Body of pancreas (tissue), 4 donors: ENCODE data around the gene KRT79.

ENCODE experiments used
- POLR2A ChIP-seq, 3 donors: fragments of 450-650 bp; IDR thresholded peaks; one replicate each; pipeline ENCODE4 v1.6.1; 2016; ENCODE audit warnings: antibody characterized with exemption in 3 of 3, mild to moderate bottlenecking in 2 of 3
- TF ChIP-seq, protein P1 (sequence below), 7 experiments: fragments of 450-650 bp in 4 of 7; fragments of 200-600 bp in 3 of 7; sonication (generic) in 3 of 7; IDR thresholded peaks; one replicate each; pipeline ENCODE4 v1.5.1; 2016 to 2019; ENCODE audit warnings: antibody characterized with exemption in 7 of 7

DNA sequence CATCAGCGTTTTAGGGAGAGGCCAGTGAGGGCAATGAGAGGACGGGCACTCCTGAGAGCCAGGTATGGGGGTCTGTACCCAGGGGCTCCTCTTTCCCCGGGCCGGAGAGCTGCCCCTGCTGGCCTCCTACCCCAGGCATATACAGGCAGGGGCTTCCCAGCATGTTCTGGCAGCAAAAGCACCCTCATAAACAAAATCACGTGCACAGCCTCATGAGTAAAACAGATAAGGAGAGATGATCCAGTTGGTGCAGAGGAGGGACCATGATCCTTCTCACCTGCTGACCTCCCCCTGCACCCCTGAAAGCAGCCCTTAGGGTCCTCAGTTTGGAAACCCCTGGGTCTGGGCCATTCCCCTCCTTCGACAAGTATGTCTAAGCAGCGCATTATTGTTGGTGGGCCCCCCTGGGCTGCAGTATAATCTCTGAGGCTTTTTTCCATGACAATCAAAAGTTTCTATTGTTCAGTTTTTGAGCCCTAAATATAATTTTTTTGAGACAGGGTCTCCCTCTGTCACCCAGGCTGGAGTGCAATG is 15.2 kb downstream of the KRT79 start:
- TF ChIP-seq, protein P1, sequence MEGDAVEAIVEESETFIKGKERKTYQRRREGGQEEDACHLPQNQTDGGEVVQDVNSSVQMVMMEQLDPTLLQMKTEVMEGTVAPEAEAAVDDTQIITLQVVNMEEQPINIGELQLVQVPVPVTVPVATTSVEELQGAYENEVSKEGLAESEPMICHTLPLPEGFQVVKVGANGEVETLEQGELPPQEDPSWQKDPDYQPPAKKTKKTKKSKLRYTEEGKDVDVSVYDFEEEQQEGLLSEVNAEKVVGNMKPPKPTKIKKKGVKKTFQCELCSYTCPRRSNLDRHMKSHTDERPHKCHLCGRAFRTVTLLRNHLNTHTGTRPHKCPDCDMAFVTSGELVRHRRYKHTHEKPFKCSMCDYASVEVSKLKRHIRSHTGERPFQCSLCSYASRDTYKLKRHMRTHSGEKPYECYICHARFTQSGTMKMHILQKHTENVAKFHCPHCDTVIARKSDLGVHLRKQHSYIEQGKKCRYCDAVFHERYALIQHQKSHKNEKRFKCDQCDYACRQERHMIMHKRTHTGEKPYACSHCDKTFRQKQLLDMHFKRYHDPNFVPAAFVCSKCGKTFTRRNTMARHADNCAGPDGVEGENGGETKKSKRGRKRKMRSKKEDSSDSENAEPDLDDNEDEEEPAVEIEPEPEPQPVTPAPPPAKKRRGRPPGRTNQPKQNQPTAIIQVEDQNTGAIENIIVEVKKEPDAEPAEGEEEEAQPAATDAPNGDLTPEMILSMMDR (IDR thresholded peaks at IDR 0.05), result no peak
- TF ChIP-seq POLR2A (IDR thresholded peaks at IDR 0.05), result no peak
